ENCODE results near the gene PPOX. TPM values are rescaled to one million over a fixed set of nuclear protein-coding genes. Genes with fewer than 3 reads are reported as not detected.

The PPOX gene
- total RNA-seq, 2 donors from 2014 or later: 11.7 to 12.4 TPM

GRCh38 chr1:161192476-161193465 lies 26.5 kb downstream of the PPOX start:
- ATAC-seq: peak; percentile 84
- DNase-seq: peak in 1 of 2 donors; percentile 69
- intact Hi-C loops (cut with DNase I, micrococcal nuclease): no loop called here

DNA sequence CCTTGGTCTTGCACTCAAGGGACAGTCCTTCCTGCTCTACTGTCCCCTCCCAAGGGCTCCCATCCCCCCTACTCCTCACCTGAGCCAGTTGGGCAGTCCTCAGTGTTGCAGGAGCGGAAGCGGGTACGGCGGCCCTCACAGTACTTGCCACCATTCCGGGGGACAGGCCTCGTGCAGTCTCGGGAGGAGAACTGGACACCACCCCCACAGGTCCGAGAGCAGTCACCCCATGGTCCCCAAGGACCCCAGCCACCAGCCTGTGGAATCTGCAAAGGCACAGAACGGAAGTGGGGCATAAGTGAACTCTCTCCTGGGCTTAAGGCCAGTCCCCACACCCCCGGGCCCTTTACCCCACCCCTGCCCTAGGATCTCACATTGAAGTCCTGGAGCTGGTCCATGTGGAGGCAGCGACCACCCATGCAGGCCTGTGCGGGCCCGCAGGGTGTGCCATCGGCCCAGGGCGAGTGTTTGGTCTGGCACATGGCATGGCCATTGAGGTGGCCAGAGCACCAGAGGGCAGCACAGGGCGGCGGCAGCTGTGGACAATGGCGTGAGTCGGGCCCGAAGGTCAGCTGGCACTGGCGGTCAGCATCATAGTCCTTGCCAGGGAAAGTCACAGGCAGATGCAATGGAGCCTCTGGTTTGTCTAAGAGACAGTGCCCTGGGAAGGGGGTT lies 27.5 kb downstream of the PPOX start:
- intact Hi-C loops (cut with DNase I, micrococcal nuclease): no loop called here
- ATAC-seq (no peak), DNase-seq (no peak)

GRCh38 chr1:161195171-161195570 lies 28.9 kb downstream of the PPOX start:
- no peak for DNase-seq
- intact Hi-C loops (cut with DNase I, micrococcal nuclease): no loop called here
- ATAC-seq: no peak

DNA sequence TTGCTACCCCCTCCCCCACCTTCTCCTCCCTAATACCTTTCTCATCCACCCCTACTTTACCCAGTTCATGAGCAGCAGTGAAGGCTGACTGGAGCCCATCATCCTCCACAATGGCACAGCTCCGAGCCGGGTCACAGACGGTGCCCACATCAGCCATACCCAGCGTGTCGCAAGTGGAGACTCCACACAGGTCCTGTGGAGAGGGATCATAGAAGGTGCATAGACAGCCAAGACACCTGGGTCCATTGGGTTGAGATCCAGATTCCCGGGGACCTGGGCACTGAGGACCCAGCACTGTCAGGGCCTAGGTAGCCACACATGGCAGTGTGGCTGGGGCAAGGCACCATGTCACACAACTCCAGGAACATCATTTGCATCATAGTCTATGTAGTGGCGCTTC lies 29.9 kb downstream of the PPOX start:
- intact Hi-C loops (cut with DNase I, micrococcal nuclease): no loop called here
- ATAC-seq (no peak), DNase-seq (no peak)

GRCh38 chr1:161196521-161197451 lies 30.6 kb downstream of the PPOX start:
- DNase-seq: no peak
- intact Hi-C loops (cut with DNase I, micrococcal nuclease): no loop called here

GRCh38 chr1:161197560-161198193 lies 31.5 kb downstream of the PPOX start:
- ATAC-seq: no peak
- no peak for DNase-seq
- intact Hi-C loops (cut with DNase I, micrococcal nuclease): no loop called here

More at GRCh38 chr1:161196521-161197451, 30.6 kb downstream of the PPOX start:
- no peak for ATAC-seq

GRCh38 chr1:161198194-161198896 lies 32.1 kb downstream of the PPOX start:
- DNase-seq (no peak), ATAC-seq (no peak)
- intact Hi-C loops (cut with DNase I, micrococcal nuclease): no loop called here

DNA sequence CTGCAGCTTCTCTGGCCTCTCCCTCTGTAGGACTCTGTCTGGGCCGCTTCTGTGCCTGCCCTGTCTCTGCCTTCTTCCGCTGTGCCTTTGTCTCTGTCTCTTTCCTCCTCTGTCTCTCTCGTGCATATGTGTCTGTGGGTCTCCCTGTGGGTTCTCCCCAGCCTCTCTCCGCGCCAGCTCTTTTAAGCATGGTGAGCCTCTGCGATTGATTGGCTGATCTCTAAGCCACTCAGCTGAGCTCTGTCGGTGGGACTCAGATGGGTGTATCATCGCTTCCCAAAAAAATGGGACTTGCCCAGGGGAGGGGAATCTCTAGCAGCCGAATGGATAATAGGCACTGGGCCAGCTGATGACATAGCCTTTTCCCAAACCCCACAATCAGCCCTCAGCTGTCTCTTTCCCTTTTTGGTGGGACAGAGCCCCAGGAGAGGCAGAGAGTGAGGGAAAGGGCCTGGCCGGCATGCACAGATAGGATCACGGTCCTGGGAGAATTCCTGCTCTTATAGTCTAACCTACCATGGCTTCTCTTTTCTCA lies 32.7 kb downstream of the PPOX start, which contains the start of gene ADAMTS4:
Gene ADAMTS4, minus strand, starts transcription at position 158 of the 535 bp plus-strand sequence. CDS start 427 bp downstream, outside the sequence.
- intact Hi-C loops (cut with DNase I, micrococcal nuclease): no loop called here
- ATAC-seq: no peak
- DNase-seq: peak in 1 of 2 donors; percentile 59

DNA sequence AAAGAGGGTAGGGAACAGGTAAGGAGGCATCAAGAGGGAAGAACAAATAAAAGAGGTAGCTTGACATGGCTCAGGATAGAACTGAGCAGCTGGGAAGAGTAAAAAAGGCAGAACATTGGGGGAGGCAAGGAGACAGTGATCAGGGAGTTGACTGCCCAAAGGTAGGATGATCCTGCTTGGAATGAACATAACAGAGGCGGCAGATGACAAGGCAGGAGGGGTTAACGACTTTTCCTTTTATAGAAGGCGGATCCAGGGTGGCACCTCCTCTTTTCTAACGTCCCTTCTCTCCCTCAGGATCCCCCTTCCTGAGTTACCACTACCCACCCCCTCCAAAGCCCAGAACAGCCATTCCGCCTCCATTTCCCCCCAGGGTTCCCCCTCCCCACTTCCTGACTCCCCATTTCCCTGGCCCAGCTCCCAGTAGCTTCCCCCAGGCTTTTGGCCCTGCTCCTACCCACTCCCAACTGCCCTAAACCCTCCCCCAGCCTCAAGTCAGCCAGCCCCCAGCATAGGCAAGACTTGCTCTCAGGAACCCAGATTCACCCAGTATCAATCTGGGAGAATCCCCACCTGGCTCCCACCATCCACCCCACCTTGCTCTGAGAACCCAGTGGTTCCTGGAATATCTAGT lies 33.4 kb downstream of the PPOX start:
- intact Hi-C loops (cut with DNase I, micrococcal nuclease): no loop called here
- DNase-seq: no peak
- no peak for ATAC-seq

GRCh38 chr1:161200421-161200991 lies 34.3 kb downstream of the PPOX start:
- ATAC-seq (no peak), DNase-seq (no peak)
- intact Hi-C loops (cut with DNase I, micrococcal nuclease): no loop called here

DNA sequence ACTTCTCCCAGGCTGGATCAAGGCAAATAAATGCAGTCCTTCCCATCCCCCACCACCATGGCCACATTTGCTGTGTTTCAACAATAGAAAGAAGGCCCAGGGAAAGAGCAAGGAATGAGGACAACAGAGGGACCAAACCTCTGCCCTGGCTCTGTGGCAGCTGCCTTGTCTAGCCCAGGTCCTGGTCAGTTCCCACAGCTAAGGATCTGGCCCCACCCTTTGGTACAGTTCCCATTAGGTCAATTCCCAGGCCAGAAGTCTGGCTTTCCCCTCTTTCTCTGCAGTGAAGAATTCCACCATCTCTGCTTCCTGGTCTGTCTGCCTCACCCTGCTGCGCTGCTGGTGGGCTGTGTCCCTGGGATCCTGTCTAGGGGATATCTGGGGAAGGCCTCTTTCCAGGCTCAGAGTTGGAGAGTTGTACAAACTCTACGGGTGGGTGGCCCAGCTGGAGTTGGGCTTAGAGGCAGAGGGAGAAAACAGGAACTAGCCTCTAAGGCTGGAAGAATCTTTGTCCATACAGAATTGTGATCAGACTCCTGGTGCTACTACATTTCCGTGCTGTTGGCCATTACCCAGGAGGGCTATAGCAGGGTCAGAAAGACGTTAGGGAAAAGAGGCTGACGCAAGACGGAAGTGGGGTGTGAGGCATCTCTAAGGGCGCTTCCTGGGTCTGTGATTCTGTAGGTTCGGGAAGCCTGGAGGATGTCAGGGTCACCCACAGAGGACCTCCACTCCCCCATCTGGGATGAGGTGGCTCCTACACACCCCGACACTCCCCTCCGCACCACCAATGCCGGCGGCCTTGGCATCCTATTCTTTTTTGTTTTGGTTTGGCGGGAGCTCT lies 35.0 kb downstream of the PPOX start:
- ATAC-seq: no peak

GRCh38 chr1:161201836-161202712 lies 35.8 kb downstream of the PPOX start, which contains the start of gene NDUFS2:
Gene NDUFS2 (plus strand): TSS chr1:161202367. CDS start chr1:161202386, 19 bp downstream.
- intact Hi-C loops (cut with DNase I, micrococcal nuclease): no loop called here
- peak; percentile 98 to 99 for DNase-seq
- peak; percentile 96 for ATAC-seq

More for the DNA sequence above, 35.0 kb downstream of the PPOX start:
- intact Hi-C loops (cut with DNase I, micrococcal nuclease): no loop called here
- peak; percentile 46 to 55 for DNase-seq

GRCh38 chr1:161206411-161207140 lies 40.4 kb downstream of the PPOX start:
- DNase-seq (no peak), ATAC-seq (no peak)
- intact Hi-C loops (cut with DNase I, micrococcal nuclease): no loop called here

- DNase-seq (peak in 1 of 2 donors; percentile 55), ATAC-seq (no peak)
- intact Hi-C loops (cut with DNase I, micrococcal nuclease): no loop called here
Measured at GRCh38 chr1:161207173-161207572, 40.9 kb downstream of the PPOX start.
